Heart left ventricle (tissue), 13 donors: ENCODE measurements around the gene SUGP2.

Source experiments
- CTCF ChIP-seq, 12 donors: fragments of 200-600 bp; sonication (generic) in 4 of 12; IDR thresholded peaks; one replicate each; pipeline versions ENCODE4 v1.5.0 to v1.8.0; 2018 to 2022; ENCODE audit warnings: antibody characterized with exemption in 12 of 12, mild to moderate bottlenecking in 5 of 12
- POLR2A ChIP-seq, 2 donors: fragments of 450-650 bp; IDR thresholded peaks; one replicate each; pipeline ENCODE4 v1.6.1; 2017; ENCODE audit warnings: antibody characterized with exemption in 2 of 2, mild to moderate bottlenecking in 2 of 2, moderate library complexity in 2 of 2
- donor health status: ischemic (EF 13 %, LVEDD 7.1; RV severe dilation, severe dysfunction).
- donor health status: DM: no; HTN: yes; CAD: no.
- donor health status: DM: no; HTN: no; CAD: no.
- donor health status: ischemic (EF 25% LVEDD 6.9; RV normal size, moderate dysfunction).
- donor health status: ischemic (EF 25% LVEDD 5.7; RV mildly dilated, moderate dysfunction).
- donor health status: ischemic (EF 35%, LVEDD 5.7; RV mildly dilated, moderate dysfunction).
- donor health status: nonischemic (EF 11% LVEDD 7.7; RV severe dilation, severe dysfunction).
- donor health status: DM: yes; HTN: yes; CAD: no.
- donor health status: PGD.
- donor health status: ischemic (EF 29% LVEDD 5.4; RV normal size, mild dysfunction).
- donor health status: nonischemic (EF 23%, LVEDD 6.1; RV moderate dilation, normal function).

GRCh38 chr19:19049406-19049805 lies 16.1 kb upstream of the SUGP2 start:
- TF ChIP-seq CTCF (IDR thresholded peaks at IDR 0.05) = no peak
- TF ChIP-seq POLR2A (IDR thresholded peaks at IDR 0.05) = no peak
